K562 (cell line): ENCODE measurements around the gene CFL1. TPM values are rescaled to one million over a fixed set of nuclear protein-coding genes. Genes with fewer than 3 reads are reported as not detected.
A peak's percentile ranks its signal among the peaks of the same experiment; 100 is the strongest.

Source experiments
- ATAC-seq: fragments of 200-7000 bp; cut with Tn5 transposase; 3 replicates; pipeline ENCODE4 v1.9.1; 2020; ENCODE audit warnings: moderate library complexity
- BruUV-seq: library from RNA; stranded (reverse); fragments of 400-500 nt; replicated peaks from 2 replicates; lab custom pipeline; 2021; lab: Mats Ljungman, UMichigan
- CTCF ChIA-PET: fragments of 300-600 bp; formaldehyde crosslinking; extraction: SDS; loops from one replicate; lab custom pipeline; 2021; ENCODE audit warnings: low intra/inter-chr PET ratio; lab: Yijun Ruan, JAX
- POLR2A ChIA-PET: fragments of 300-600, 350-650 bp; sonication (Branson Sonifier 250); formaldehyde crosslinking; extraction: SDS; loops from one replicate; lab custom pipeline; 2021; ENCODE audit warnings: antibody characterized with exemption, inconsistent platforms; lab: Yijun Ruan, JAX
- DNase-seq, 4 experiments: peaks; one replicate each; pipeline versions ENCODE4 v3.0.0 to v3.0.0-alpha.2; 2011 to 2018; ENCODE audit warnings: low spot score in 3 of 4, mixed read lengths in 3 of 4; ENCODE audit errors: extremely low read depth in 1 of 4
- FAIRE-seq: peaks from 2 replicates; lab custom pipeline; 2011; peaks lifted over from hg19 to GRCh38; lab: Jason Lieb, UNC
- H2AFZ ChIP-seq: 2 replicates; pipeline ENCODE4 v1.6.0; 2011; ENCODE audit warnings: low read depth, low read length, control low read depth, inconsistent platforms
- H3K27ac ChIP-seq: fragments of 200-600 bp; 3 replicates; pipeline ENCODE4 v1.8.0; 2011; ENCODE audit warnings: low read depth, mild to moderate bottlenecking, control low read depth, inconsistent platforms, low read length, moderate library complexity, mixed read lengths; ENCODE audit errors: extremely low read depth
- H3K27me3 ChIP-seq, 2 experiments: fragments of 300-600 bp in 1 of 2; 2 replicates in 1 of 2; 3 replicates in 1 of 2; pipeline versions ENCODE4 v1.6.0 to v1.8.0; 2011; ENCODE audit warnings: inconsistent platforms in 2 of 2, low read length in 2 of 2, mild to moderate bottlenecking in 1 of 2, mixed read lengths in 1 of 2, moderate library complexity in 1 of 2; ENCODE audit not compliant: control insufficient read depth in 2 of 2, insufficient read depth in 2 of 2
- H3K36me3 ChIP-seq: fragments of 300-600 bp; 3 replicates; pipeline ENCODE4 v1.8.0; 2011; ENCODE audit warnings: mild to moderate bottlenecking, low read length, inconsistent platforms; ENCODE audit not compliant: control insufficient read depth, insufficient read depth
- H3K4me1 ChIP-seq, 2 experiments: fragments of 200-600 bp in 1 of 2; replicated peaks in 1 of 2; 2 replicates in 1 of 2; 3 replicates in 1 of 2; pipeline versions ENCODE4 v1.5.1 to v1.8.0; 2011; ENCODE audit warnings: inconsistent platforms in 2 of 2, low read length in 2 of 2, mild to moderate bottlenecking in 1 of 2, mixed read lengths in 1 of 2, moderate library complexity in 1 of 2; ENCODE audit not compliant: control insufficient read depth in 2 of 2, insufficient read depth in 2 of 2
- H3K4me2 ChIP-seq: 2 replicates; pipeline ENCODE4 v1.6.1; 2011; ENCODE audit warnings: low read length, control low read depth, inconsistent platforms, mixed read lengths; ENCODE audit not compliant: insufficient read depth
- H3K4me3 ChIP-seq: fragments of 200-600 bp; sonication (generic), shearing (Covaris generic); 2 replicates; pipeline ENCODE4 v1.5.1; 2016; ENCODE audit warnings: control low read depth, inconsistent platforms
- H3K79me2 ChIP-seq: fragments of 200-600 bp; 3 replicates; pipeline ENCODE4 v1.8.0; 2011; ENCODE audit warnings: low read length, inconsistent platforms; ENCODE audit not compliant: control insufficient read depth, insufficient read depth
- H3K9ac ChIP-seq, 2 experiments: 2 replicates each; pipeline versions ENCODE4 v1.6.0 to v1.6.1; 2011; ENCODE audit warnings: low read depth in 2 of 2, low read length in 2 of 2, control low read depth in 1 of 2, inconsistent platforms in 1 of 2, mild to moderate bottlenecking in 1 of 2, mixed read lengths in 1 of 2; ENCODE audit not compliant: insufficient read depth in 1 of 2
- H3K9me1 ChIP-seq: one replicate; pipeline ENCODE4 v1.6.0; 2011; ENCODE audit warnings: inconsistent platforms, mild to moderate bottlenecking, low read length, moderate library complexity; ENCODE audit not compliant: control insufficient read depth, insufficient read depth
- H3K9me3 ChIP-seq: replicated peaks from 2 replicates; pipeline ENCODE4 v1.5.1; 2011; ENCODE audit warnings: low read depth, low read length, inconsistent platforms; ENCODE audit not compliant: control insufficient read depth, insufficient read depth
- H4K20me1 ChIP-seq: replicated peaks from 2 replicates; pipeline ENCODE4 v1.6.1; 2011; ENCODE audit warnings: low read length, inconsistent platforms, mixed read lengths; ENCODE audit not compliant: control insufficient read depth, insufficient read depth
- ARID3A ChIP-seq: IDR thresholded peaks from 2 replicates; pipeline ENCODE4 v1.6.1; 2012; ENCODE audit warnings: low read depth, low read length, improper control_type of control experiment, borderline replicate concordance
- ASH1L ChIP-seq: fragments of 450-650 bp; IDR thresholded peaks from 2 replicates; pipeline ENCODE4 v1.6.1; 2018; ENCODE audit warnings: borderline replicate concordance, mild to moderate bottlenecking, low read depth; ENCODE audit not compliant: partially characterized antibody
- COPS2 ChIP-seq: fragments of 450-650 bp; conservative IDR thresholded peaks from 2 replicates; pipeline ENCODE4 v1.6.1; 2016; ENCODE audit warnings: mild to moderate bottlenecking, moderate library complexity
- ELK3 ChIP-seq: fragments of 450-650 bp; formaldehyde crosslinking; IDR thresholded peaks from 2 replicates; pipeline ENCODE4 v1.4.0; 2020; ENCODE audit warnings: mild to moderate bottlenecking
- ETV5 ChIP-seq: sonication (generic); formaldehyde crosslinking; IDR thresholded peaks from 2 replicates; pipeline ENCODE4 v1.4.0; 2020; ENCODE audit warnings: low read depth, mild to moderate bottlenecking, missing genetic modification reagents
- GATA2 ChIP-seq: sonication (generic); formaldehyde crosslinking; IDR thresholded peaks from 2 replicates; pipeline ENCODE4 v1.4.0; 2020; ENCODE audit warnings: mild to moderate bottlenecking, missing genetic modification reagents
- HMG20A ChIP-seq: fragments of 450-650 bp; formaldehyde crosslinking; conservative IDR thresholded peaks from 2 replicates; pipeline ENCODE4 v1.4.0; 2020; ENCODE audit warnings: mild to moderate bottlenecking, mixed read lengths
- IRF2 ChIP-seq: sonication (generic); formaldehyde crosslinking; IDR thresholded peaks from 2 replicates; pipeline ENCODE4 v1.8.1; 2022; ENCODE audit warnings: mild to moderate bottlenecking, missing genetic modification reagents
- KAT8 ChIP-seq: fragments of 450-650 bp; IDR thresholded peaks from 2 replicates; pipeline ENCODE4 v1.6.1; 2016; ENCODE audit warnings: low read depth, mild to moderate bottlenecking
- MAFK ChIP-seq: IDR thresholded peaks from 2 replicates; pipeline ENCODE4 v1.6.1; 2011; ENCODE audit warnings: low read length, improper control_type of control experiment
- MTA1 ChIP-seq: fragments of 450-650 bp; IDR thresholded peaks from 2 replicates; pipeline ENCODE4 v1.6.1; 2017; ENCODE audit warnings: borderline replicate concordance
- NFE2 ChIP-seq: IDR thresholded peaks from 2 replicates; pipeline ENCODE4 v1.6.1; 2014; ENCODE audit warnings: antibody characterized with exemption, low read depth
- NR0B1 ChIP-seq: fragments of 450-650 bp; IDR thresholded peaks from one replicate; pipeline ENCODE4 v1.6.1; 2018; ENCODE audit warnings: mild to moderate bottlenecking, moderate library complexity; ENCODE audit not compliant: partially characterized antibody
- PHF20 ChIP-seq: fragments of 450-650 bp; IDR thresholded peaks from 2 replicates; pipeline ENCODE4 v1.6.1; 2018; ENCODE audit not compliant: partially characterized antibody
- SAFB2 ChIP-seq: fragments of 200-400 bp; formaldehyde crosslinking; IDR thresholded peaks from 2 replicates; pipeline ENCODE4 v1.6.1; 2018; ENCODE audit warnings: borderline replicate concordance, low read length, low read depth, moderate library complexity; ENCODE audit not compliant: severe bottlenecking
- ZNF140 ChIP-seq: fragments of 250-450 bp; sonication (Bioruptor Pico); IDR thresholded peaks from 2 replicates; pipeline ENCODE4 v1.8.0; 2021; ENCODE audit warnings: moderate library complexity, mild to moderate bottlenecking, inconsistent platforms
- ZNF707 ChIP-seq: fragments of 250-450 bp; sonication (Bioruptor Pico); conservative IDR thresholded peaks from 2 replicates; pipeline ENCODE4 v1.8.0; 2022; ENCODE audit warnings: inconsistent platforms, mild to moderate bottlenecking, moderate library complexity
- WGBS: fragments of 100-300 bp; shearing (Covaris generic); methylation state at CpG from one replicate; pipeline ENCODE4 v1.1.6; 2016; ENCODE audit warnings: low coverage, mixed read lengths; ENCODE audit not compliant: insufficient coverage; ENCODE audit errors: missing lambda C conversion rate; 5-methylcytosine and 5-hydroxymethylcytosine counted together
- in situ Hi-C: fragments of 300-500 bp; cut with MboI; formaldehyde crosslinking; loops from 4 replicates; pipeline ENCODE4 v1.15.0; 2018; ENCODE audit warnings: inconsistent platforms, mixed read lengths
- intact Hi-C: fragments of 100-400 bp; cut with micrococcal nuclease; formaldehyde crosslinking; loops from 2 replicates; pipeline ENCODE4 v1.14.2; 2022
- polyA plus RNA-seq, 8 experiments: library from polyadenylated mRNA; depleted of rRNA in 4 of 8; stranded (reverse) in 5 of 8; unstranded in 3 of 8; fragments of >200 nt; fragmentation: Nextera tagmentation in 2 of 8; fragmentation: Illumina TruSeq in 1 of 8; extraction: Ambion mirVana in 2 of 8; extraction: Trizol in 1 of 8; gene quantifications; 2 replicates each; pipeline versions ENCODE4 v1.2.1 to v1.2.3, GENCODE V29; 2011 to 2014; ENCODE audit warnings: inconsistent platforms in 1 of 8, missing spikeins in 1 of 8
- total RNA-seq, 7 experiments: library from RNA; depleted of rRNA in 6 of 7; stranded (reverse); fragments of >200 nt in 6 of 7; fragmentation: Illumina TruSeq in 2 of 7; extraction: Trizol in 2 of 7; gene quantifications; 2 replicates each; pipeline versions ENCODE4 v1.2.1 to v1.2.3, GENCODE V29; 2011 to 2021; ENCODE audit warnings: low replicate concordance in 1 of 7

Gene CFL1
- total and polyA plus RNA-seq, 9 of the 15 experiments (the other 6 are each of a cell fraction or from before 2014, with no cell fraction given), result 105 to 1,101 (median 859) TPM

GRCh38 chr11:65834202-65834601 is 23.8 kb downstream of the CFL1 start (continued):
- TF ChIP-seq MTA1 (no peak), ETV5 (CRISPR knock-in tag) (no peak), SAFB2 (no peak)

- Histone ChIP-seq H4K20me1 (no peaks in the 10 kb centered on the region), H3K9me3 (no peaks in the 10 kb centered on the region), H3K9ac (0 out of 4 replicates have a peak within 1 kb of the TSS, but pooled peaks of 1 of the 2 experiments have one; percentile 26), H3K27ac (no peak within 1 kb of the TSS), H3K27me3 (peaks cover 4 to 24% of the 10 kb centered on the region in 2 experiments; a peak in 4 of 5 replicates), H2AFZ (peak within 1 kb of the TSS; percentile 36; the same call in 1 of the 2 replicates), H3K4me1 (peaks cover 0 to 16% of the 10 kb centered on the region in 2 experiments; a peak in 2 of 5 replicates), H3K9me1 (no peaks in the 10 kb centered on the region), H3K79me2 (no peaks in the 10 kb centered on the region), H3K36me3 (no peaks in the 10 kb centered on the region), H3K4me2 (peak within 1 kb of the TSS; percentile 21; the same call in 1 of the 2 replicates), H3K4me3 (no peak within 1 kb of the TSS)
- POLR2A ChIA-PET, result interaction anchor here (0.5 to 3.1 kb wide), 5 partner anchors 16 to 481 kb away, joined by 3 to 12 read pairs (median 4); partner anchors contain the start of gene CFL1
- no TSS peak for BruUV-seq
- CTCF ChIA-PET, result no interaction called here
- WGBS, result 36% methylated on average over 46 of the region's 63 CpGs
- FAIRE-seq, result peak; percentile 11
- in situ Hi-C loops, result no loop called here
- intact Hi-C loops, result no loop called here
- DNase-seq, result peak; percentile 83 to 96 (median 94)
- ATAC-seq, result peak; percentile 100
- TF ChIP-seq ELK3 (CRISPR knock-in tag) (no peak), NFE2 (no peak), IRF2 (CRISPR knock-in tag) (no peak), GATA2 (CRISPR knock-in tag) (no peak), HMG20A (CRISPR knock-in tag) (no peak), ZNF707 (CRISPR knock-in tag) (no peak), NR0B1 (no peak), ZNF140 (CRISPR knock-in tag) (no peak), KAT8 (no peak), MAFK (no peak), ARID3A (no peak), COPS2 (no peak), PHF20 (no peak), ASH1L (peak; percentile 87)
Measured at GRCh38 chr11:65833297-65834030, 24.5 kb downstream of the CFL1 start, which contains the start of gene SNX32. TSS of gene SNX32 (plus strand) at chr11:65833963. CDS start at chr11:65834066, 103 bp downstream.
